GM13976 (cell line): Measurements from ENCODE around the gene MTFR2.

Experiments used
- DNase-seq: peaks from one replicate; pipeline ENCODE4 v3.0.0; 2012; ENCODE audit warnings: low spot score
- in situ Hi-C: fragments of 300-500 bp; cut with MboI; formaldehyde crosslinking; loops from one replicate; pipeline ENCODE4 v1.12.0; 2022; ENCODE audit warnings: low sequenced_read_pairs, mixed read lengths, inconsistent platforms; ENCODE audit not compliant: unreplicated experiment
- TF ChIP-seq, protein P1 (sequence below): IDR thresholded peaks from 2 replicates; pipeline ENCODE4 v1.5.1; 2012; ENCODE audit warnings: borderline replicate concordance, mild to moderate bottlenecking; ENCODE audit not compliant: insufficient read depth; ENCODE audit errors: extremely low read depth, missing control alignments, control extremely low read depth

Gene MTFR2

DNA sequence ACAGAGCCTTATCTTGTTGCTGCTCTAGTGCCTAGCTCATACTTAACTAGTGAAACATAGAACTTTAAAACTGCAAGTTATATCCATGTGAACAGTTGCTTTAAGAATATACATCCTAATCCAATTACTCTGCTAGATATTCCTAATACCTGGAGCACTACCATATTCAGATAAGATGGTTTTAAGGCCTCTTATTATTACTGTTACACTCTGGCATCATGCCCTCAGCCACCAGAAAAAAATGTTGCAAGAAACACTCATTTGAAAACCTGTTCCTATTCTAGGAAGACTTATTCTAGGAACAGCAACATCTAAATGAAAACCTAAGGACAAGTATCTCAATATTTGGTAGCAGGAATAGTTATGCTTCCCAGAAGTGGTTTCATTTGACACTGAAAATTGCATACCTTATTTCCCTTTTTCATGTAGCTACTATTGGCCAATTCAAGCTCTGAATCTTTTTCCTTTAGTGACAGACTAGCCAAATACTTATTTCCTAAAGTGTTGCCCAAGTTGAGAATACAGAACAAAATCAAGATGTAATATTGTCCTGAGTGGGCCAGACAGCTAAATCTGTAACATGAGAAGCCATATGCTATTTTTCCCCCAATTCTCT is 4.8 kb upstream of the MTFR2 start:
- DNase-seq, result no peak
- in situ Hi-C loops, result no loop called here
- TF ChIP-seq, protein P1, sequence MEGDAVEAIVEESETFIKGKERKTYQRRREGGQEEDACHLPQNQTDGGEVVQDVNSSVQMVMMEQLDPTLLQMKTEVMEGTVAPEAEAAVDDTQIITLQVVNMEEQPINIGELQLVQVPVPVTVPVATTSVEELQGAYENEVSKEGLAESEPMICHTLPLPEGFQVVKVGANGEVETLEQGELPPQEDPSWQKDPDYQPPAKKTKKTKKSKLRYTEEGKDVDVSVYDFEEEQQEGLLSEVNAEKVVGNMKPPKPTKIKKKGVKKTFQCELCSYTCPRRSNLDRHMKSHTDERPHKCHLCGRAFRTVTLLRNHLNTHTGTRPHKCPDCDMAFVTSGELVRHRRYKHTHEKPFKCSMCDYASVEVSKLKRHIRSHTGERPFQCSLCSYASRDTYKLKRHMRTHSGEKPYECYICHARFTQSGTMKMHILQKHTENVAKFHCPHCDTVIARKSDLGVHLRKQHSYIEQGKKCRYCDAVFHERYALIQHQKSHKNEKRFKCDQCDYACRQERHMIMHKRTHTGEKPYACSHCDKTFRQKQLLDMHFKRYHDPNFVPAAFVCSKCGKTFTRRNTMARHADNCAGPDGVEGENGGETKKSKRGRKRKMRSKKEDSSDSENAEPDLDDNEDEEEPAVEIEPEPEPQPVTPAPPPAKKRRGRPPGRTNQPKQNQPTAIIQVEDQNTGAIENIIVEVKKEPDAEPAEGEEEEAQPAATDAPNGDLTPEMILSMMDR, result no peak

DNA sequence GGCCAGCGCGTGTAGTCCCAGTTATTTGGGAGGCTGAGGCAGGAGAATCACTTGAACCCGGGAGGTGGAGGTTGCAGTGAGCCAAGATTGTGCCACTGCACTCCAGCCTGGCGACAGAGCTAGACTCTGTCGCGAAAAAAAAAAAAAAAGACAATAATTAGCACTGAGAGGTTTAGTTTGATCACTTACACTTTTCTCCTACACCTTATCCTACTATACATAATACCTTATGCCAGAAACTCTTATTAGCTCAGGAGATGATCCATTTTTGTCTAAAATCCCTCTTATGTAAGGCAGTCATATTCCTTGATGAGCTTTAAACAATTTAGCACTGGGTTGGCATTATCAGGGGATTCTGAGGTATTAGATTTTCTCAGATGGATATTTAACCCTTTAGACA is 3.6 kb upstream of the MTFR2 start:
- in situ Hi-C loops, result no loop called here
- DNase-seq, result no peak
- TF ChIP-seq, protein P1, result no peak

DNA sequence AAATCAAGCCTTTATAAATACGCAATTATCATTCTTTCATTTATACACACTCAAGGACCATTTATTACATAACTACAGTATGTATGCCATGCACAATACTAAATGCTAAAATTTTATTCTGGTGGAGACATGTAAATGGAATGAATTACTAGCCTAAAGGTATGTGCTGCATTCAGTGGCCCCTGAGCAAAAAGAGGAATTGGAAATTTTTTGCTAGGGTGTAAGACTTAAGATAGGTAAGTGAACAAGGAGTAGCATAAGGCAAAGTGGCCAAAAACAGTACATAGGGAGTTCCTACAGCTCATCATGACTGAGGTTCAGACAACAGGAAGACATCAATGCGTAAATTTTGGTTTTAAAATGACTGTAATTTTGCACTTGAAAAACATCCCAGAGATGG is 2.3 kb upstream of the MTFR2 start:
- DNase-seq, result no peak
- TF ChIP-seq, protein P1, result no peak
- in situ Hi-C loops, result no loop called here

DNA sequence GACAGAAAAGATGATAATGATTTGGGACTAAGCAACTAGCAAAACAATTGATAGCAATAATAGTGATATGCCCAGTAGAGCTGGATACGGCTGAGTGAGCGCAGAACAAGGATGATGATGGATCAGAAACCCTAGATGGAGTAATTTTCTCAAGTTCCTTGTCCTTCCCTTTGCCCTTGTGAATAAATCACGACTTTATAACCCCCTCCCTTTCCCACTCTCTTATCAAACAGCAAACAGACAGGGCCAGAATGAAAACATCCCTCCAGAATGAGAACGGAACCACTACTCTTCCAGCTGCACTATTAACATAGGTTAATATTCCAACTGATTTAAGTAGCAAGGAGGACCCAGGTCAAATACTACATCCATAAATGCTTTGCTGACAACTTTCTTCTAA is 1.3 kb upstream of the MTFR2 start:
- TF ChIP-seq, protein P1, result no peak
- no peak for DNase-seq
- in situ Hi-C loops, result no loop called here

DNA sequence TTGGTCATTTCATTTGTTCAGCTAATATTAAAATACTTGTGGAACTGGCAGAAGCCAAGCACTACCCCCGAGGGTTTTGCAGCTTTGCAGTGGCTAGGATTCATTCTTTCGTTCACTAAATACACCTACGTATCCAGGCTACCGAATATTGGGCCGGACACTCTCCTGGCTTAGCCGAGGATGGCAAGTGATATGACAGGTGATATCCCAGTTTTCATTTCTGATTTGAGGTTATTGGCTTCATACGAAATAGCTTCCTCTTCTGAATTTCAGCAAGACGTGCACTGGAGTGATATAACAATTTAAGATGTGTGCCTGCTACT is 536 bp upstream of the MTFR2 start:
- DNase-seq, result no peak
- in situ Hi-C loops, result no loop called here

DNA sequence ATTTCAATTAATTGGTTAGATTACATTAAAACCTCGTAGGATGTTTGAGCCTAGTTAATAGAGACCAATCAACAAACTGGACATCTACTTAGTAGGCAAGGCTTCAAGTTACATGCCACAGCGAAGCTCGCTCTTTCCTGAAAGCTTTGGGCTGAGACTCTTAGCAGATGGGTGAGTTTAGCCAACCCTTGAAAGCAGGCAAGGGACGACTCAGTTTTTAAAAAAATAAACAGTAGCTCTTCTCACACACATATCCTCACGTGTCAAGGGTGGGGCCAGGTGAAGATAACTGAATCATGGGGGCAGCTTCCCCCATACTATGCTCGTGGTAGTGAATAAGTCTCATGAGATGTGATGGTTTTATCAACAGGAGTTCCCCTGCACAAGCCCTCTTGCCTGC is 775 bp downstream of the MTFR2 start:
- in situ Hi-C loops, result no loop called here
- DNase-seq, result no peak
- TF ChIP-seq, protein P1, result no peak

More for the DNA sequence above, 536 bp upstream of the MTFR2 start:
- TF ChIP-seq, protein P1, result no peak

DNA sequence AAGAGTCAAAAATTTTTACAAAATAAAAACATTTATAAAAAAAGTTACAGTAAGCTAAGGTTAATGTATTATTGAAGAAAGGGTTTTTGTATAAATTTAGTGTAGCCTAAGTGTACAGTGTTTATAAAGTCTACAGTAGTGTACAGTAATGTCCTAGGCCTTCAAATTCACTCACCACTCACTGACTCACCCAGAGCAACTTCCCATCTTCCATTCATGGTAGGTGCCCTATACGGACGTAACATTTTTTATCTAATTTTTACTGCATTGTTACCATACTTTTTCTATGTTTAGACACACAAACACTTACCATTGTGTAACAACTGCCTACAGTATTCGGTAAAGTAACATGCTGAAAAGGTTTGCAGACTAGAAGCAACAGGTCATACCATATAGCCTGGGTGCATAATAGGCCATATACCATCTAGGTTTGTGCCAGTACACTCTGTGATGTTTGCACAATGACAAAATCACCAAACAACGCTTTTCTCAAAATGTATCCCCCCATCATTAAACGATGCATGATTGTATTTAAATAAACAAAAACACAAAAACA is 6.0 kb downstream of the MTFR2 start:
- no peak for DNase-seq
- in situ Hi-C loops, result no loop called here
- TF ChIP-seq, protein P1, result no peak
